Common myeloid progenitor, CD34-positive (primary cell): Measurements from ENCODE around the gene AP5S1.
A peak's percentile ranks its signal among the peaks of the same experiment; 100 is the strongest.

Experiments
- CTCF ChIA-PET: fragments of 350-600 bp; sonication (Branson Sonifier 250); formaldehyde crosslinking; loops from one replicate; lab custom pipeline; 2021; ENCODE audit warnings: antibody characterized with exemption; lab: Charles Lee
- POLR2A ChIA-PET: fragments of 350-600 bp; sonication (Branson Sonifier 250); formaldehyde crosslinking; loops from one replicate; lab custom pipeline; 2021; ENCODE audit warnings: antibody characterized with exemption; lab: Charles Lee
- DNase-seq, 3 donors: peaks; one replicate each; pipeline versions ENCODE4 v3.0.0 to v3.0.0-alpha.2; 2013
- H3K27ac ChIP-seq, 2 experiments: 1 replicate in 1 of 2; 2 replicates in 1 of 2; pipeline ENCODE4 v1.7.0; 2013; ENCODE audit warnings: inconsistent platforms in 2 of 2, low read length in 2 of 2, mild to moderate bottlenecking in 2 of 2, low read depth in 1 of 2, moderate library complexity in 1 of 2; ENCODE audit not compliant: severe bottlenecking in 2 of 2, insufficient read depth in 1 of 2, poor library complexity in 1 of 2
- H3K27me3 ChIP-seq, 5 experiments: replicated peaks in 2 of 5; 1 replicate in 3 of 5; 2 replicates in 2 of 5; pipeline versions ENCODE4 v1.6.1 to v1.7.0; 2013; ENCODE audit warnings: low read length in 4 of 5, mild to moderate bottlenecking in 2 of 5, moderate library complexity in 2 of 5, inconsistent platforms in 1 of 5; ENCODE audit not compliant: insufficient read depth in 5 of 5, control insufficient read depth in 4 of 5
- H3K36me3 ChIP-seq, 4 experiments: 1 replicate in 2 of 4; 2 replicates in 2 of 4; pipeline versions ENCODE4 v1.6.1 to v1.7.0; 2013; ENCODE audit warnings: low read length in 3 of 4, control low read depth in 1 of 4, mild to moderate bottlenecking in 1 of 4; ENCODE audit not compliant: control insufficient read depth in 4 of 4, insufficient read depth in 4 of 4
- H3K4me1 ChIP-seq, 4 experiments: 1 replicate in 3 of 4; 2 replicates in 1 of 4; pipeline versions ENCODE4 v1.6.1 to v1.7.1; 2013; ENCODE audit warnings: low read length in 3 of 4, mild to moderate bottlenecking in 3 of 4, control low read depth in 1 of 4, inconsistent platforms in 1 of 4, moderate library complexity in 1 of 4; ENCODE audit not compliant: control insufficient read depth in 4 of 4, insufficient read depth in 4 of 4; ENCODE audit errors: control extremely low read depth in 1 of 4
- H3K4me3 ChIP-seq, 7 experiments: 1 replicate in 4 of 7; 2 replicates in 3 of 7; pipeline versions ENCODE4 v1.5.1 to v1.7.0; 2013; ENCODE audit warnings: mild to moderate bottlenecking in 7 of 7, low read length in 6 of 7, moderate library complexity in 6 of 7, inconsistent platforms in 2 of 7, low read depth in 2 of 7, control low read depth in 1 of 7; ENCODE audit not compliant: insufficient read depth in 4 of 7, control insufficient read depth in 1 of 7; ENCODE audit errors: extremely low read depth in 1 of 7
- H3K9me3 ChIP-seq, 5 experiments: 1 replicate in 4 of 5; 2 replicates in 1 of 5; pipeline versions ENCODE4 v1.6.1 to v1.7.1; 2013; ENCODE audit warnings: low read length in 4 of 5, mild to moderate bottlenecking in 2 of 5, inconsistent platforms in 1 of 5, low read depth in 1 of 5, moderate library complexity in 1 of 5; ENCODE audit not compliant: control insufficient read depth in 4 of 5, insufficient read depth in 2 of 5; ENCODE audit errors: control extremely low read depth in 1 of 5
- WGBS: methylation state at CpG from one replicate; pipeline ENCODE4 v1.1.5; 2013; ENCODE audit not compliant: insufficient coverage; 5-methylcytosine and 5-hydroxymethylcytosine counted together

Gene AP5S1

DNA sequence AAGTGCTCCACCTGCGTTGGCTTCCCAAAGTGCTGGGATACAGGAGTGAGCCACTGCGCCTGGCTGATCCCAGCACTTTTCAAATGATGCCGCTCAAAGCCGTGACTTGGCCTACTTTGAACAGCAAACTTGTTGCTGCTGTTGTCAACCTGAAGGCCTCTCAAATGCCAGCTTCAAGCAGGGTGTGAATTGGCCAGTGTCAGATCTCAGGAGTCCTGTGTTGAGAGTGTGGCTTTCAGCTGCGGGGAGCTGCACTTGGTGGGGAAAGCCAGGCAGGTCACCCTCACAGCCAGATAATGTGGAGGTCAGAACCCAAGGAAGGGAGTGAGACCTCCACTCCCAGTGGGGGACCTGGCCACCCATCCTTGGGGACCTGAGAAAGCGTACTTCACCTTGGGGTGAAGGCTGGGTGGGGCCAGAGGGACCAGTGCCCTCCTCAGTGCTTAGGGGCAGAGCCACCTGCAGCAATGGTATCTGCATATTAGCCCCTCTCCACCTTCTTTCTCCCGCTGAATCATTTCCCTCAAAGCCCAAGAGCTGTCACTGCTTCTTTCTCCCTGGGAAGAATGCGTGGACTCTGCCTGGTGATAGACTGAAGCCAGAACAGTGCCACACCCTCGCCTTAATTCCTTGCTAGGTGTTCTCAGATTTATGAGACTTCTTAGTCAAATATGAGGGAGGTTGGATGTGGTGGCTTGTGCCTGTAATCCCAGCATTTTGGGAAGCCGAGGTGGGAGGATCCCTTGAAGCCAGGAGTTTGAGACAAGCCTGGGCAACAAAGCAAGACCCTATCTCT, 49.7 kb downstream of the AP5S1 start:
- no peak for DNase-seq
- Histone ChIP-seq H3K27ac (no peak overlapping the region), H3K9me3 (no peaks in the 10 kb centered on the region), H3K4me3 (no peak overlapping the region), H3K4me1 (peaks cover 0 to 7% (median 4%) of the 10 kb centered on the region in 4 experiments), H3K27me3 (no peaks in the 10 kb centered on the region), H3K36me3 (peaks cover 25 to 85% (median 55%) of the 10 kb centered on the region in 4 experiments)
- CTCF ChIA-PET, result interaction anchor here (0.7 kb wide), 1 partner anchor 10 kb away, joined by 3 read pairs; no protein-coding TSS in a partner anchor
- WGBS, result 98% methylated on average over 6 of the region's 10 CpGs
- POLR2A ChIA-PET, result no interaction called here

- ChIA-PET POLR2A (interaction anchor here (0.6 kb wide), 1 partner anchor 186 kb away, joined by 3 read pairs; no protein-coding TSS in a partner anchor), CTCF (interaction anchor here (1.2 to 1.4 kb wide), 2 partner anchors 10 to 150 kb away, joined by 3 to 4 read pairs; no protein-coding TSS in a partner anchor)
- Histone ChIP-seq H3K9me3 (no peaks in the 10 kb centered on the region), H3K36me3 (peaks cover 18 to 68% (median 46%) of the 10 kb centered on the region in 4 experiments), H3K4me1 (peaks cover 0 to 14% (median 10%) of the 10 kb centered on the region in 4 experiments), H3K4me3 (no peak overlapping the region), H3K27me3 (no peaks in the 10 kb centered on the region), H3K27ac (no peak overlapping the region)
- WGBS, result 95% methylated on average over 4 of the region's 4 CpGs
- no peak for DNase-seq
Measured at GRCh38 chr20:3871550-3872265, 51.4 kb downstream of the AP5S1 start.

DNA sequence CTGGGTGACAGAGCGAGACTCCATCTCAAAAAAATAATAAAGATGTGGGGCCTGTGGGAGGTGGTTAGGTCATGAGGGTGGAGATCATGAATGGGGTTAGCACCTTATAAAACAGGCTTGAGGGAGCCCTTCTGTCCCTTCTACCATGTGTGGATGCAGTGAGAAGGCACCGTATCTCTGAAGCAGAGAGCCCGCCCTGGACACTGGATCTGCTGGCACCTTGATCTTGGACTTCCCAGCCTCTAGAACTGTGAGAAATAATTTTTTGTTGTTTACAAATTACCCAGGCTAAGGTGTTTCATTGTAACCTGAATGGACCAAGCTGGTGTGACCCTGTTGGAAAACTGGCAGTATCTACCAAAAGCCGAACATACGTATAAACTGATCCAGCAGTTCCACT, 53.2 kb downstream of the AP5S1 start:
- 92% methylated on average over 4 of the region's 5 CpGs for WGBS
- Histone ChIP-seq H3K27ac (no peak overlapping the region), H3K9me3 (no peaks in the 10 kb centered on the region), H3K36me3 (peaks cover 16 to 51% (median 34%) of the 10 kb centered on the region in 4 experiments), H3K27me3 (no peaks in the 10 kb centered on the region), H3K4me1 (peaks cover 0 to 14% (median 10%) of the 10 kb centered on the region in 4 experiments), H3K4me3 (no peak overlapping the region)
- no peak for DNase-seq
- ChIA-PET POLR2A (no interaction called here), CTCF (interaction anchor here (1.4 kb wide), 1 partner anchor 18 kb away, joined by 4 read pairs; no protein-coding TSS in a partner anchor)

DNA sequence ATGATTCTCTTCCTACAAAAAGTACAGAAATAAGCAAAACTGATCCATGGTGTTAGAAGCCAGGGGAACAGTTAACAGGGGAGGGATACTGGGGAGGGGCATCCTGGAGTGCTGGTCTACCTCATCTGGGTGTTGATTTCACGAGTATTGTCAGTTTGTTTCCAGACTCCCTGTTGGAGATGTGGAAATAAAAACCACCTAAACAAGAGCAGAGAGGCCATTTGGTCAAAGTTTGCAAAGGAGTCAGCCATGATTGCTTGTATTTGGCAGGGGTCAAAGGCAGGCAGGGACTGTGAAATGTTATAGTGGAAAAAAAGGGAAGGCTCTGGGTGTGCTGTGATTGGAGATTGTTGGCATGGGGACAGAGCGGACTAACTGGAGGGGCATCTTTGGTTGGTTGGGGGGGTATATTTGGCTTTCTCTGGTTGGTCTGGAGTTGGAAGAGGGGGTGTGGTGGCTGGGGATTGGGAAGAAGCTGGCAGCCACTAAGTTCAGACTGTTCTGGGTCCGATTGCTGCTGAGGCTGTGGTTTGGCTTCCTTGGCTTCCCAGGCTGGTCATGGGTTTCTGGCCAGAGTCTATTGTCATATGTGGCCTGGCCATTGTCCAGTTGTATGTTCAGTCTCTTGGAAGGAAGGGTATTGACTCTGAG, 54.0 kb downstream of the AP5S1 start:
- no peaks in the 10 kb centered on the region for H3K27me3 ChIP-seq
- H3K4me1 ChIP-seq, result peaks cover 0 to 14% (median 10%) of the 10 kb centered on the region in 4 experiments
- peaks cover 16 to 48% (median 34%) of the 10 kb centered on the region in 4 experiments for H3K36me3 ChIP-seq
- CTCF ChIA-PET, result interaction anchor here (1.1 to 2.2 kb wide), 3 partner anchors 11 to 19 kb away, joined by 4 to 7 read pairs (median 5); no protein-coding TSS in a partner anchor
- 90% methylated on average over 3 of the region's 3 CpGs for WGBS
- H3K27ac ChIP-seq, result no peak overlapping the region
- POLR2A ChIA-PET, result no interaction called here
- no peaks in the 10 kb centered on the region for H3K9me3 ChIP-seq
- H3K4me3 ChIP-seq, result no peak overlapping the region
- no peak for DNase-seq

- no peaks in the 10 kb centered on the region for H3K27me3 ChIP-seq
- peaks cover 0 to 14% (median 10%) of the 10 kb centered on the region in 4 experiments for H3K4me1 ChIP-seq
- no peak overlapping the region for H3K4me3 ChIP-seq
- 47% methylated on average over 3 of the region's 9 CpGs for WGBS
- H3K27ac ChIP-seq, result peak overlapping the region in 1 of 2 experiments; percentile 49
- H3K9me3 ChIP-seq, result no peaks in the 10 kb centered on the region
- CTCF ChIA-PET, result interaction anchor here (0.5 to 2.2 kb wide), 5 partner anchors 9 to 1193 kb away, joined by 3 to 7 read pairs (median 4); no protein-coding TSS in a partner anchor
- H3K36me3 ChIP-seq, result peaks cover 14 to 42% (median 29%) of the 10 kb centered on the region in 4 experiments
- peak in 2 of 3 donors; percentile 17 to 23 for DNase-seq
- POLR2A ChIA-PET, result no interaction called here
Measured at GRCh38 chr20:3875378-3875974, 55.1 kb downstream of the AP5S1 start.

DNA sequence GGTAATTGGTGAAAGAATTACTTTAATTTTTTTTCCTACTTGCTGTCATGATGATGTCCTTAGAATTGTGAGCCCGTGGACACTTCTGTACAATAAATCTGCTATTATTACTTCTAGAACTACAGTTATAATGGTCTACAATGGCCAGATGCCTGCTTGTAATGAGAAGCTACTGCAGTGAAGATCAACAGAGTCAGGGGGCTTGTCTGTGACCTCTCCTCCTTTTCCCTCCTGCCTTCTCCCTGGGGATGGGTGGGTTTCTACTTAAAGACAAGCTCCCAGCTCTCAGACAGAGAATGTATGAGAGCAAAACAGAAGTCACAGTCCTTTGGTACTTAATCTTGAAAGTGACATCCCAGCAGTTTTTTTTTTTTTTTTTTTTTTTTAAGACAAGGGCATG, 55.7 kb downstream of the AP5S1 start:
- no peak overlapping the region for H3K27ac ChIP-seq
- H3K36me3 ChIP-seq, result peaks cover 14 to 38% (median 29%) of the 10 kb centered on the region in 4 experiments
- no CpG with 5 or more reads among the region's 1 CpG for WGBS
- CTCF ChIA-PET, result interaction anchor here (1.1 to 2.2 kb wide), 2 partner anchors 9 to 12 kb away, joined by 4 to 7 read pairs; no protein-coding TSS in a partner anchor
- H3K27me3 ChIP-seq, result no peaks in the 10 kb centered on the region
- peaks cover 0 to 14% (median 10%) of the 10 kb centered on the region in 4 experiments for H3K4me1 ChIP-seq
- POLR2A ChIA-PET, result no interaction called here
- no peak overlapping the region for H3K4me3 ChIP-seq
- no peaks in the 10 kb centered on the region for H3K9me3 ChIP-seq
- DNase-seq, result no peak
